Measurements from ENCODE around the gene DDIT4. TPM values are rescaled to one million over a fixed set of nuclear protein-coding genes. Genes with fewer than 3 reads are reported as not detected.

DDIT4 gene
- polyA plus RNA-seq, 1 donor from 2014 or later: 29.9 TPM

GRCh38 chr10:72298592-72299519 is 25.1 kb downstream of the DDIT4 start:
- H3K4me2 ChIP-seq (ENCODE audit: low read length): no peak overlapping the region
- H2AFZ ChIP-seq (ENCODE audit: low read depth, low read length): peak overlapping the region; percentile 65
- no peaks in the 10 kb centered on the region for H3K36me3 ChIP-seq (ENCODE audit: insufficient read depth, low read length)
- H3K27me3 ChIP-seq (ENCODE audit: insufficient read depth, low read depth, low read length): no peaks in the 10 kb centered on the region
- no peaks in the 10 kb centered on the region for H3K9me2 ChIP-seq (ENCODE audit: insufficient read depth, low read length)
- peak overlapping the region; percentile 78 for H3K4me3 ChIP-seq (ENCODE audit: low read length)
- peak overlapping the region; percentile 59 for H3K9ac ChIP-seq (ENCODE audit: low read length)
- H3F3A ChIP-seq (ENCODE audit: insufficient read depth, low read length, poor library complexity, severe bottlenecking): no peaks in the 10 kb centered on the region
- H4K20me1 ChIP-seq (ENCODE audit: insufficient read depth): no peaks in the 10 kb centered on the region
- no peak for TF ChIP-seq SMC3 (conservative IDR thresholded peaks at IDR 0.05; ENCODE audit: poor library complexity)
- TF ChIP-seq CTCF (IDR thresholded peaks at IDR 0.05; ENCODE audit: poor library complexity, severe bottlenecking): no peak
- TF ChIP-seq EZH2 (IDR thresholded peaks at IDR 0.05; ENCODE audit: borderline replicate concordance, insufficient read depth, low read length, poor library complexity, severe bottlenecking): no peak
- TF ChIP-seq MXI1 (conservative IDR thresholded peaks at IDR 0.05; ENCODE audit: poor library complexity, severe bottlenecking): no peak
- TF ChIP-seq REST (IDR thresholded peaks at IDR 0.05; ENCODE audit: borderline replicate concordance): no peak
- no peak for TF ChIP-seq EP300 (conservative IDR thresholded peaks at IDR 0.05; ENCODE audit: poor library complexity, severe bottlenecking)
- no peak for TF ChIP-seq POLR2AphosphoS5 (IDR thresholded peaks at IDR 0.05)
- TF ChIP-seq TAF1 (IDR thresholded peaks at IDR 0.05; ENCODE audit: low read depth): no peak
- TF ChIP-seq RAD21 (conservative IDR thresholded peaks at IDR 0.05): no peak
- no peaks in the 10 kb centered on the region for H3K9me3 ChIP-seq (ENCODE audit: low read length)
- peak overlapping the region; percentile 61 for H3K27ac ChIP-seq (ENCODE audit: low read length)
- no peaks in the 10 kb centered on the region for H3K79me2 ChIP-seq (replicated peaks; ENCODE audit: insufficient read depth, low read length)

- Histone ChIP-seq H3K4me2 (ENCODE audit: low read length) (no peak overlapping the region), H3F3A (ENCODE audit: insufficient read depth, low read length, poor library complexity, severe bottlenecking) (no peaks in the 10 kb centered on the region), H3K36me3 (ENCODE audit: insufficient read depth, low read length) (no peaks in the 10 kb centered on the region), H3K4me3 (ENCODE audit: low read length) (no peak overlapping the region), H3K9me2 (ENCODE audit: insufficient read depth, low read length) (no peaks in the 10 kb centered on the region), H3K9ac (ENCODE audit: low read length) (no peak overlapping the region), H2AFZ (ENCODE audit: low read depth, low read length) (no peak overlapping the region), H3K27ac (ENCODE audit: low read length) (no peak overlapping the region), H4K20me1 (ENCODE audit: insufficient read depth) (no peaks in the 10 kb centered on the region), H3K27me3 (ENCODE audit: insufficient read depth, low read depth, low read length) (no peaks in the 10 kb centered on the region), H3K79me2 (replicated peaks; ENCODE audit: insufficient read depth, low read length) (no peaks in the 10 kb centered on the region), H3K9me3 (ENCODE audit: low read length) (no peaks in the 10 kb centered on the region)
- TF ChIP-seq REST (IDR thresholded peaks at IDR 0.05; ENCODE audit: borderline replicate concordance) (no peak), CTCF (IDR thresholded peaks at IDR 0.05; ENCODE audit: poor library complexity, severe bottlenecking) (no peak), SMC3 (conservative IDR thresholded peaks at IDR 0.05; ENCODE audit: poor library complexity) (no peak), POLR2AphosphoS5 (IDR thresholded peaks at IDR 0.05) (no peak), RAD21 (conservative IDR thresholded peaks at IDR 0.05) (no peak), MXI1 (conservative IDR thresholded peaks at IDR 0.05; ENCODE audit: poor library complexity, severe bottlenecking) (no peak), EZH2 (IDR thresholded peaks at IDR 0.05; ENCODE audit: borderline replicate concordance, insufficient read depth, low read length, poor library complexity, severe bottlenecking) (no peak), TAF1 (IDR thresholded peaks at IDR 0.05; ENCODE audit: low read depth) (no peak), EP300 (conservative IDR thresholded peaks at IDR 0.05; ENCODE audit: poor library complexity, severe bottlenecking) (no peak)
Measured at GRCh38 chr10:72303424-72304128, 29.9 kb downstream of the DDIT4 start.

Data from neural cell (in vitro differentiated cells).